ENCODE data around the gene MCM3AP.

MCM3AP gene

GRCh38 chr21:46285206-46285661, at the start of gene MCM3AP:
MCM3AP (minus strand) TSS chr21:46285611; CDS start chr21:46285286, 325 bp downstream.
- DNase-seq: no peak

- DNase-seq: no peak
Observed at GRCh38 chr21:46334351-46335140, 49.1 kb upstream of the MCM3AP start.

GRCh38 chr21:46329796-46330195, 44.4 kb upstream of the MCM3AP start:
- no peak for DNase-seq

GRCh38 chr21:46328151-46328550, 42.7 kb upstream of the MCM3AP start:
- no peak for DNase-seq

GRCh38 chr21:46327711-46328110, 42.3 kb upstream of the MCM3AP start:
- DNase-seq: no peak

- no peak for DNase-seq
Observed at GRCh38 chr21:46326110-46326703, 40.8 kb upstream of the MCM3AP start.

GRCh38 chr21:46325073-46325912, 39.9 kb upstream of the MCM3AP start:
- peak; percentile 52 for DNase-seq

- peak; percentile 90 for DNase-seq
Observed at GRCh38 chr21:46324390-46325072, 39.1 kb upstream of the MCM3AP start.

- DNase-seq: peak; percentile 98
Observed at GRCh38 chr21:46323710-46324389, 38.4 kb upstream of the MCM3AP start, which contains the start of the genes C21orf58 and PCNT. C21orf58 (minus strand) TSS chr21:46323870; CDS start chr21:46322738, 1,132 bp downstream. PCNT (plus strand) TSS chr21:46324156; CDS start chr21:46324229, 73 bp downstream.

- peak; percentile 55 for DNase-seq
Observed at GRCh38 chr21:46323227-46323709, 37.9 kb upstream of the MCM3AP start.

- peak; percentile 41 for DNase-seq
Observed at GRCh38 chr21:46322351-46323226, 37.2 kb upstream of the MCM3AP start.

GRCh38 chr21:46320331-46320801, 35.0 kb upstream of the MCM3AP start:
- DNase-seq: no peak

GRCh38 chr21:46319186-46319585, 33.8 kb upstream of the MCM3AP start:
- DNase-seq: no peak

- DNase-seq: no peak
Observed at GRCh38 chr21:46318464-46318845, 33.0 kb upstream of the MCM3AP start.

- DNase-seq: no peak
Observed at GRCh38 chr21:46317710-46318463, 32.5 kb upstream of the MCM3AP start.

GRCh38 chr21:46316708-46317324, 31.4 kb upstream of the MCM3AP start:
- DNase-seq: no peak

- no peak for DNase-seq
Observed at GRCh38 chr21:46314441-46315020, 29.1 kb upstream of the MCM3AP start.

GRCh38 chr21:46312949-46313348, 27.5 kb upstream of the MCM3AP start:
- no peak for DNase-seq

GRCh38 chr21:46311568-46311967, 26.2 kb upstream of the MCM3AP start:
- DNase-seq: no peak

Data from activated CD4-positive, alpha-beta T cell treated with anti-CD3 and anti-CD28 coated beads for 48 hours (primary cell).